Naive thymus-derived CD4-positive, alpha-beta T cell (primary cell): Measurements from ENCODE around the gene ASXL2. TPM values are rescaled to one million over a fixed set of nuclear protein-coding genes. Genes with fewer than 3 reads are reported as not detected.
A peak's percentile ranks its signal among the peaks of the same experiment; 100 is the strongest.

ENCODE experiments used
- ATAC-seq: fragments of 150-1000 bp; cut with Tn5 transposase; 2 replicates; pipeline ENCODE4 v1.10.0; 2021; ENCODE audit warnings: mild to moderate bottlenecking, moderate library complexity
- CTCF ChIA-PET: fragments of 350-600 bp; sonication (Branson Sonifier 250); formaldehyde crosslinking; loops from one replicate; lab custom pipeline; 2021; ENCODE audit warnings: antibody characterized with exemption; lab: Charles Lee
- POLR2A ChIA-PET: fragments of 350-600 bp; sonication (Branson Sonifier 250); formaldehyde crosslinking; loops from one replicate; lab custom pipeline; 2021; ENCODE audit warnings: antibody characterized with exemption, inconsistent platforms; lab: Charles Lee
- DNase-seq, 9 donors: peaks; one replicate each; pipeline versions ENCODE4 v3.0.0 to v3.0.0-alpha.2; 2020 to 2022; ENCODE audit warnings: mixed read lengths in 1 of 9
- H3K27ac ChIP-seq: one replicate; pipeline ENCODE4 v1.7.0; 2013; ENCODE audit warnings: mild to moderate bottlenecking, low read depth, low read length, moderate library complexity
- H3K27me3 ChIP-seq, 2 donors: one replicate each; pipeline ENCODE4 v1.7.0; 2013; ENCODE audit warnings: low read length in 2 of 2, mild to moderate bottlenecking in 2 of 2, moderate library complexity in 2 of 2; ENCODE audit not compliant: control insufficient read depth in 2 of 2, insufficient read depth in 2 of 2
- H3K36me3 ChIP-seq, 3 experiments: 1 replicate in 2 of 3; 2 replicates in 1 of 3; pipeline ENCODE4 v1.7.0; 2013; ENCODE audit warnings: low read length in 3 of 3, mild to moderate bottlenecking in 3 of 3, moderate library complexity in 1 of 3; ENCODE audit not compliant: insufficient read depth in 3 of 3, control insufficient read depth in 2 of 3
- H3K4me1 ChIP-seq, 2 donors: one replicate each; pipeline ENCODE4 v1.7.0; 2013; ENCODE audit warnings: low read length in 2 of 2, mild to moderate bottlenecking in 2 of 2, moderate library complexity in 1 of 2; ENCODE audit not compliant: control insufficient read depth in 2 of 2, insufficient read depth in 2 of 2
- H3K4me3 ChIP-seq: 2 replicates; pipeline ENCODE4 v1.7.0; 2013; ENCODE audit warnings: mild to moderate bottlenecking, low read length
- H3K9me3 ChIP-seq, 3 experiments: 1 replicate in 2 of 3; 2 replicates in 1 of 3; pipeline ENCODE4 v1.7.0; 2013; ENCODE audit warnings: low read length in 3 of 3; ENCODE audit not compliant: control insufficient read depth in 2 of 3
- H3K27ac Mint-ChIP-seq, 9 donors: one replicate each; pipeline ENCODE4 v1.8.0; 2020 to 2022; ENCODE audit warnings: mixed read lengths in 9 of 9, mild to moderate bottlenecking in 8 of 9, moderate library complexity in 5 of 9, inconsistent platforms in 2 of 9
- H3K27me3 Mint-ChIP-seq, 5 donors: one replicate each; pipeline ENCODE4 v1.8.0; 2021 to 2022; ENCODE audit warnings: mixed read lengths in 5 of 5, mild to moderate bottlenecking in 1 of 5
- H3K36me3 Mint-ChIP-seq, 5 donors: one replicate each; pipeline ENCODE4 v1.8.0; 2020 to 2022; ENCODE audit warnings: mixed read lengths in 5 of 5, mild to moderate bottlenecking in 3 of 5, inconsistent platforms in 1 of 5
- H3K4me1 Mint-ChIP-seq, 7 donors: one replicate each; pipeline ENCODE4 v1.8.0; 2020 to 2022; ENCODE audit warnings: mixed read lengths in 7 of 7, mild to moderate bottlenecking in 3 of 7, inconsistent platforms in 1 of 7
- H3K4me3 Mint-ChIP-seq, 10 donors: one replicate each; pipeline ENCODE4 v1.8.0; 2020 to 2022; ENCODE audit warnings: mild to moderate bottlenecking in 10 of 10, mixed read lengths in 10 of 10, moderate library complexity in 6 of 10, inconsistent platforms in 2 of 10
- H3K9me3 Mint-ChIP-seq, 11 donors: one replicate each; pipeline ENCODE4 v1.8.0; 2020 to 2022; ENCODE audit warnings: mixed read lengths in 11 of 11, mild to moderate bottlenecking in 4 of 11, inconsistent platforms in 1 of 11, moderate library complexity in 1 of 11
- intact Hi-C, 2 donors: fragments of 100-400 bp; cut with micrococcal nuclease; formaldehyde crosslinking; loops; one replicate each; pipeline ENCODE4 v1.15.1; 2023
- polyA plus RNA-seq, 2 donors: library from polyadenylated mRNA; unstranded; fragments of 300-500 nt; fragmentation: Illumina TruSeq; gene quantifications; one replicate each; pipeline ENCODE4 v1.2.3, GENCODE V29; 2021
- total RNA-seq, 6 experiments: library from RNA in 5 of 6; stranded (reverse) in 5 of 6; gene quantifications; 1 replicate in 5 of 6; 2 replicates in 1 of 6; pipeline ENCODE4 v1.2.3 and lab custom pipeline; 2021 to 2026

Gene ASXL2
- total and polyA plus RNA-seq, 7 experiments from 2014 or later, result 11.6 to 62.1 (median 30.9) TPM

DNA sequence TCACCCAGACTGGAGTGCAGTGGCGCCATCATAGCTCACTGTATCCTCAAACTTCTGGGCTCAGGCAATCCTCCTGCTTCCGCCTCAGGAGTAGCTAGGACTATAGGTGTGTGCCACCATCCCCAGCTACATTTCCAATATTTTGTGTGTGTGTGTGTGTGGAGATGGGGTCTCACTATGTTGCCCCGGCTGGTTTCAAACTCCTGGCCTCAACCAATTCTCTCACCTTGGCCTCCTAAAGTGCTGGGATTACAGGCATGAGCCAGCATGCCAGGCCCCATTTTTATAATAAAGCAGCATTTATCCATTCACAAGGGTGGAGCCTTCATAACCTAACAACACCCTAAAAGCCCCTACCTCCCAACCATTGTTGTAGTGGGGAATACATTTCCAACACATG lies 152.4 kb downstream of the ASXL2 start:
- ChIA-PET CTCF (no interaction called here), POLR2A (no interaction called here)
- no peak overlapping the region for H3K27ac ChIP-seq
- H3K4me3 Mint-ChIP-seq, result no peak overlapping the region
- H3K9me3 Mint-ChIP-seq, result peaks cover 0 to 2% (median 0%) of the 10 kb centered on the region in 11 donors
- no peaks in the 10 kb centered on the region for H3K36me3 ChIP-seq
- no peak overlapping the region for H3K4me3 ChIP-seq
- ATAC-seq (no peak), DNase-seq (no peak)
- no peaks in the 10 kb centered on the region for H3K36me3 Mint-ChIP-seq
- H3K4me1 ChIP-seq, result no peaks in the 10 kb centered on the region
- H3K27me3 Mint-ChIP-seq, result peaks cover 0 to 13% (median 0%) of the 10 kb centered on the region in 5 donors
- no peak overlapping the region for H3K27ac Mint-ChIP-seq
- H3K27me3 ChIP-seq, result no peaks in the 10 kb centered on the region
- no peaks in the 10 kb centered on the region for H3K9me3 ChIP-seq
- no peaks in the 10 kb centered on the region for H3K4me1 Mint-ChIP-seq
- intact Hi-C loops, result no loop called here

DNA sequence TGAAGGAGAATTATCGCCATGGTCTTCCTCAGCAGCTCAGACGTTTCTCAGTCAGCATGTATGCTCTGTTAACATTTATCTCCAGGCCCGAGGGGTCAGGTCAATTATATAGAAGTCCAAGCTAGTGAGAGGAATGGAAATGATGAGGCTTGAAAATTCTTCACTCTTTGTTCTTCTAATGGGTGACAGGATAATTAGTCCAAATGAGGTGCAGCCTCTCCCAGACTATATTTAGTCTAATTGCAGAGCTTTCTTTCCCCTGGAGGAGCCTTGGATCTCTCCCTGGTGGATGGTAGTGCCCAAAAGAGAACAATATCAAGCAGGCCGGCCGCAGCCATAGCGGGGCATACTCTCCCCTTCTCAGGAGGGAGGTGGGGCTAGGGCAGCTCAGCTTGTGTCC lies 153.5 kb downstream of the ASXL2 start:
- ChIA-PET CTCF (no interaction called here), POLR2A (interaction anchor here (0.5 to 0.6 kb wide), 2 partner anchors 10 to 126 kb away, joined by 3 to 6 read pairs; no protein-coding TSS in a partner anchor)
- H3K36me3 Mint-ChIP-seq, result no peaks in the 10 kb centered on the region
- Histone ChIP-seq H3K27me3 (no peaks in the 10 kb centered on the region), H3K27ac (no peak overlapping the region), H3K4me1 (no peaks in the 10 kb centered on the region), H3K9me3 (no peaks in the 10 kb centered on the region), H3K4me3 (no peak overlapping the region), H3K36me3 (no peaks in the 10 kb centered on the region)
- ATAC-seq, result no peak
- intact Hi-C loops, result no loop called here
- H3K4me1 Mint-ChIP-seq, result peaks cover 0 to 2% (median 0%) of the 10 kb centered on the region in 7 donors
- peaks cover 0 to 10% (median 0%) of the 10 kb centered on the region in 5 donors for H3K27me3 Mint-ChIP-seq
- H3K27ac Mint-ChIP-seq, result no peak overlapping the region
- H3K9me3 Mint-ChIP-seq, result peaks cover 0 to 2% (median 0%) of the 10 kb centered on the region in 11 donors
- H3K4me3 Mint-ChIP-seq, result no peak overlapping the region
- DNase-seq, result no peak

DNA sequence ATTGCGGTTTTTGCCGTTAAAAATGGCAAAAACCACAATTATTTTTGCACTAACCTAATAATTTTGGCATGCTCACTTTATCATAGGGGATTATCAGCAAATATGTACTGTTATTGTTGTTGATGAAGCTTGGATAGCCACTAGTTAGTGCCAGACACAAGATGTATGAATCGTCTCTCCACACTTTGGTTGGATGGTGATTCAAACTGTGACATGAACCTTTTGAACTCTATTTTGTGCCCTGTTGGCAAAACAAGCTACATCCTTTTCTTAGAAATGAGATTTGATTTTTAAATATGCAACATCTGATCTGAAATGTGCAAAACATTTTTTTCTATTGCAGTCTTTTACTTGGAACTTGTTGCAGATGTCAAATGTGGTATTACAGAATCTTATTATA lies 156.1 kb downstream of the ASXL2 start:
- ChIA-PET POLR2A (interaction anchor here (0.7 kb wide), 1 partner anchor 57 kb away, joined by 4 read pairs; no protein-coding TSS in a partner anchor), CTCF (interaction anchor here (0.7 kb wide), 1 partner anchor 86 kb away, joined by 3 read pairs; no protein-coding TSS in a partner anchor)
- Mint-ChIP-seq H3K27me3 (peaks cover 0 to 7% (median 0%) of the 10 kb centered on the region in 5 donors), H3K36me3 (no peaks in the 10 kb centered on the region), H3K4me1 (peaks cover 0 to 11% (median 6%) of the 10 kb centered on the region in 7 donors), H3K9me3 (peaks cover 0 to 2% (median 0%) of the 10 kb centered on the region in 11 donors), H3K4me3 (no peak overlapping the region), H3K27ac (no peak overlapping the region)
- no peaks in the 10 kb centered on the region for H3K36me3 ChIP-seq
- no peak for ATAC-seq
- H3K27me3 ChIP-seq, result no peaks in the 10 kb centered on the region
- DNase-seq, result no peak
- no peaks in the 10 kb centered on the region for H3K9me3 ChIP-seq
- intact Hi-C loops, result no loop called here
- no peaks in the 10 kb centered on the region for H3K4me1 ChIP-seq
- H3K4me3 ChIP-seq, result no peak overlapping the region
- no peak overlapping the region for H3K27ac ChIP-seq

DNA sequence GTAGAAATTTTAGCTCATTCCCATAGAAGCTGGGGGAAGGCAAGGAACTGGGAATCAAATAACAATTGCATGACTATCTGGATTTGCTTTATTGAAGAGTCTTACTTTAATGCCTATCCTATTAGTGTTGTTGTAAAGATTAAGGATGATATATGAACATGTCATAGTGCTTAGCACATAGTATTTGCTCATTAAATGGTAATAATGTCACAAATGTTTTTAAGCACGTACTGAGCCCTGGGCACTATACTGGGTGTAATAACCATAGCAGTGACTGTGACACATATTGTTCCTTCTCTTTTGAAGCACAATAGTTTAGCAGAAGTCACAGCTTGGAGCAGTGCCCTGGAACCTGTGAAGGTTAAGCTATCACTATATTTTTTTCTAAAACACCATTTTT lies 157.7 kb downstream of the ASXL2 start:
- CTCF ChIA-PET, result no interaction called here
- H3K27me3 Mint-ChIP-seq, result peaks cover 0 to 13% (median 0%) of the 10 kb centered on the region in 5 donors
- Histone ChIP-seq H3K9me3 (no peaks in the 10 kb centered on the region), H3K4me3 (no peak overlapping the region), H3K27ac (no peak overlapping the region), H3K27me3 (no peaks in the 10 kb centered on the region), H3K36me3 (no peaks in the 10 kb centered on the region), H3K4me1 (no peaks in the 10 kb centered on the region)
- H3K4me1 Mint-ChIP-seq, result peaks cover 0 to 11% (median 6%) of the 10 kb centered on the region in 7 donors
- ATAC-seq, result no peak
- intact Hi-C loops, result no loop called here
- peaks cover 0 to 2% (median 0%) of the 10 kb centered on the region in 11 donors for H3K9me3 Mint-ChIP-seq
- no peak overlapping the region for H3K4me3 Mint-ChIP-seq
- DNase-seq, result no peak
- no peaks in the 10 kb centered on the region for H3K36me3 Mint-ChIP-seq
- POLR2A ChIA-PET, result no interaction called here
- no peak overlapping the region for H3K27ac Mint-ChIP-seq

DNA sequence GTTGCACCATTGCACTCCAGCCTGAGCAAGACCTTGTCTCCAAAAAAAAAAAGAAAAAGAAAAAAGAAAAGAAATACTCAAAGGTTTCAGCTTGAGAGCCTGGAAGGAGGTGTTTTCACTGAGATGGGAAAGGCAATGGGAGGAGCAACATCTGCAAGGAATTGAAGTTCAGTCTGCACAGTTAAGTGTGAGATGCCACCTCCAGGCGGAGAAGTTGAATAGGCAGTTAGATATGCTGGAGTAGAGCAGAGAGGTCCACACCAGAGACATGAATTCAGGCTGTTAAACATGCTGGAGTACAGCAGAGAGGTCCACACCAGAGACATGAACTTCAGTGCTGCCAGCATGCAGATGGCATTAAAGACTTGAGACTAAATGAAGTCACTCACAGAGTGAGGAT lies 163.5 kb downstream of the ASXL2 start:
- Histone ChIP-seq H3K36me3 (no peaks in the 10 kb centered on the region), H3K27ac (no peak overlapping the region), H3K27me3 (no peaks in the 10 kb centered on the region), H3K9me3 (no peaks in the 10 kb centered on the region), H3K4me1 (no peaks in the 10 kb centered on the region), H3K4me3 (no peak overlapping the region)
- no peak for DNase-seq
- Mint-ChIP-seq H3K4me1 (peaks cover 8 to 23% (median 18%) of the 10 kb centered on the region in 7 donors), H3K9me3 (peaks cover 0 to 3% (median 0%) of the 10 kb centered on the region in 11 donors), H3K4me3 (no peak overlapping the region), H3K36me3 (peaks cover 0 to 2% (median 0%) of the 10 kb centered on the region in 5 donors), H3K27me3 (peaks cover 9 to 20% (median 12%) of the 10 kb centered on the region in 5 donors), H3K27ac (no peak overlapping the region)
- ChIA-PET POLR2A (interaction anchor here (0.6 kb wide), 1 partner anchor 10 kb away, joined by 6 read pairs; no protein-coding TSS in a partner anchor), CTCF (no interaction called here)
- intact Hi-C loops, result no loop called here
- ATAC-seq, result no peak

DNA sequence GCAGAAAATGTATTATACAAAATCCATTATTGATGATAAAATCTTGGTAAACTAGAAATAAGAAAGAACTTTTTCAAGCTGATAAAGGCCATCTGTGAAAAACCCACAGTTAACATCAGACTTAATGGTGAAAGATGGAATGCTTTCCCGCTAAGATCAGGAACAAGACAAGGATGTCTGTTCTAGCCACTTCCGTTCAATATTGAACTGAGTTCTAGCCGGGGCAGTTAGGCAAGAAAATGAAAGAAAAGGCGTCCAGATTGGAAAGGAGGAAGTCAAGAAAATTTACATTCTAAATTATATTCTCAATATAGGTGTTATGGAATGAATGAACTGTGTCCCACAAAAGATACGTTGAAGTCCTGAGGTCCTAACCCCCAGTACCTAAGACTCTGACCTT lies 165.8 kb downstream of the ASXL2 start:
- Mint-ChIP-seq H3K4me1 (peaks cover 8 to 19% (median 11%) of the 10 kb centered on the region in 7 donors), H3K36me3 (peaks cover 0 to 2% (median 0%) of the 10 kb centered on the region in 5 donors), H3K4me3 (peak overlapping the region in 3 of 10 donors; percentile 76 to 83 (median 83)), H3K27ac (peak overlapping the region in 1 of 9 donors; percentile 12), H3K9me3 (peaks cover 0 to 3% (median 0%) of the 10 kb centered on the region in 11 donors), H3K27me3 (peaks cover 9 to 24% (median 15%) of the 10 kb centered on the region in 5 donors)
- no peaks in the 10 kb centered on the region for H3K36me3 ChIP-seq
- intact Hi-C loops, result no loop called here
- no peaks in the 10 kb centered on the region for H3K9me3 ChIP-seq
- H3K4me1 ChIP-seq, result no peaks in the 10 kb centered on the region
- no peak for ATAC-seq
- ChIA-PET CTCF (no interaction called here), POLR2A (no interaction called here)
- no peak overlapping the region for H3K4me3 ChIP-seq
- DNase-seq, result no peak
- H3K27me3 ChIP-seq, result no peaks in the 10 kb centered on the region
- no peak overlapping the region for H3K27ac ChIP-seq
